Mucosa of stomach (tissue), 1 donor: ENCODE data around the gene PACS1.
"Not testable (repeated sequence)": the region's sequence is repeated elsewhere in the genome, so short reads cannot be mapped to it uniquely, and the experiment has no call there.

Experiments used
- H3K27me3 ChIP-seq: one replicate; pipeline ENCODE4 v1.7.0; 2013; ENCODE audit warnings: mild to moderate bottlenecking, low read length; ENCODE audit not compliant: control insufficient read depth, insufficient read depth
- H3K36me3 ChIP-seq: one replicate; pipeline ENCODE4 v1.7.0; 2013; ENCODE audit warnings: low read length; ENCODE audit not compliant: control insufficient read depth, insufficient read depth
- H3K4me1 ChIP-seq: one replicate; pipeline ENCODE4 v1.7.0; 2013; ENCODE audit warnings: mild to moderate bottlenecking, low read length; ENCODE audit not compliant: control insufficient read depth, insufficient read depth
- H3K4me3 ChIP-seq: one replicate; pipeline ENCODE4 v1.7.0; 2013; ENCODE audit warnings: low read length
- H3K9ac ChIP-seq: one replicate; pipeline ENCODE4 v1.7.0; 2013; ENCODE audit warnings: mild to moderate bottlenecking, low read length, moderate library complexity
- H3K9me3 ChIP-seq: one replicate; pipeline ENCODE4 v1.7.0; 2013; ENCODE audit warnings: mild to moderate bottlenecking, low read length, moderate library complexity; ENCODE audit not compliant: control insufficient read depth
- donor health status: Pancreatic carcinoma.

Gene PACS1

DNA sequence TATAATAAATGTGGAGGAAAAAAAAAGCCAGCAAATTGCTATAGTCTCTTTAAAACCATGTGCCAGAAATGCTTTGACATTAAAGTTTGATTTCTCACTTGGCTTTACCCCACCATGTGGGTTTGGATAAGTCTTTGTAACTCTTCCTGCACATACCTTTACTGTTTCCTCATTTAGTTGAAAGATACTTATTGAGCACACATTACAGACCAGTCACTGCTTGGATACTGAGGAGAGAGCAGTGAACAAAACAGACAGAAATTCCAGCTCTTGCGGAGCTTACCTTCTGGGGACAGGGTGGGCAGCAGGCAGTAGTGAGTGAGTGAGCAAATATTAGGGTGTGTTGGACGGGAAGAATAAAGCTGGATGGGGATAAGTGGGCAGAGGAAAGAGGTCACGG lies 13.7 kb downstream of the PACS1 start:
- Histone ChIP-seq H3K9ac (no peak overlapping the region), H3K9me3 (no peaks in the 10 kb centered on the region), H3K36me3 (no peaks in the 10 kb centered on the region), H3K4me1 (peaks cover 37% of the 10 kb centered on the region), H3K27me3 (no peaks in the 10 kb centered on the region), H3K4me3 (no peak overlapping the region)

DNA sequence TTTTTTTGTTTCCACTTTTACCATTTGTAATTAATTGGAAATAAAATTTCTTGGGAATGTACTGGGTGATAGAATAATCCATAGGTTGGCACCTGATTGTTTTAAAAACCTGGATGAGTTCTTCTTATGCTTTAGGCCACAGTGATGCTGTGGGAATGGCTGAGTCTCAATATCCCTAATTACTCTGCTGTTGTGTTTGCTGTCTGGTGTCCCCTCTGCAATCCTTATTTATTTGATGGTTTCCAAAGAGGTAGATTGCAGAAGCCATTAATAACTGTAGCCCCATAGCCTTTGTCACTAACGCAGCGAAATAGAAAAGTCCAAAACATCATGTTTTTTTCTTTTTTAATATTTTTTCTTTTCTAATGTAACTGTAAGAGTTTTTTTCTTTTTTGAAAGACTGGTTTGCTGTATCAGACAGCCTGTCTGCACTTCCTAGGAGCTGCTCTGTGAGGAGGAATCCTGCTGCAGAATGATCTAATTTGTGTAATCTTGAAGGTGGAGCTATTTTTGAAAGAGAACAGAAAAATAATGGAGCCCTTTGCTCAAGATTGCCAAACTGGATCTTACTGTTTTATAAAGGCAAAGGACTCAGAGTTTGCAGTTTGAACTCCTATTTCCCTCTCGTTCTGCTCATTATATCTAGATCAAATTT lies 14.9 kb downstream of the PACS1 start:
- Histone ChIP-seq H3K9me3 (no peaks in the 10 kb centered on the region), H3K36me3 (no peaks in the 10 kb centered on the region), H3K4me3 (no peak overlapping the region), H3K9ac (no peak overlapping the region), H3K27me3 (no peaks in the 10 kb centered on the region), H3K4me1 (peaks cover 31% of the 10 kb centered on the region)

DNA sequence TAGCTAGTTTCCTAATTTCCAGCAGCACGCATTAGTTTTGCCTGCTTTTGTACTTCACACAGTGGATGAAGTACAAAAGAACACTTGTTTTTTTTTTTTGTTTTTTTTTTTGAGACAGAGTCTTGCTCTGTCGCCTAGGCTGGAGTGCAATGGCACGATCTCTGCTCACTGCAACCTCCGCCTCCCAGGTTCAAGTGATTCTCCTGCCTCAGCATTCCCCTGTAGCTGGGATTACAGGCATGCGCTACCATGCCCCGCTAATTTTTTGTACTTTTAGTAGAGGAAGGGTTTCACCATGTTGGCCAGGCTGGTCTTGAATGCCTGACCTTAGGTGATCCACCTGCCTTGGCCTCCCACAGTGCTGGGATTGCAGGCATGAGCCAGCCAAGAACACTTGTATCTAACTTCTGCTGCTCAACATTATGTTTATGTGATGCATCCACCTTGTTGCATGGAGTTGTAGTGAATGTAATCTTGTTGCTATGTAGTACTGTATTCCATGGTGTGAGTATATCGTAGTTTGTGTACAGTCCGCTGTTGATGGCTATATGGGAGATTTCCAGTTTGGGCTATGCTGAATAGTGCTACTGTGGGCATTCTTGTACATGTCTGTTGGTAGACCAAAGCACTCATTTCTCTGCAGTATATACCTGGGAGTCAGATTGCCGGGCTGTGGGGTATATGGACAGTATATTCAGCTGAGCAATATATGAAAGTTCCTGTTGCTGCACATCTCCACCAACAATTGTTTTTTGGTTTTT lies 17.3 kb downstream of the PACS1 start:
- no peak overlapping the region for H3K9ac ChIP-seq
- H3K4me1 ChIP-seq: peaks cover 13% of the 10 kb centered on the region
- H3K4me3 ChIP-seq: no peak overlapping the region
- no peaks in the 10 kb centered on the region for H3K36me3 ChIP-seq
- H3K9me3 ChIP-seq: no peaks in the 10 kb centered on the region
- H3K27me3 ChIP-seq: no peaks in the 10 kb centered on the region

DNA sequence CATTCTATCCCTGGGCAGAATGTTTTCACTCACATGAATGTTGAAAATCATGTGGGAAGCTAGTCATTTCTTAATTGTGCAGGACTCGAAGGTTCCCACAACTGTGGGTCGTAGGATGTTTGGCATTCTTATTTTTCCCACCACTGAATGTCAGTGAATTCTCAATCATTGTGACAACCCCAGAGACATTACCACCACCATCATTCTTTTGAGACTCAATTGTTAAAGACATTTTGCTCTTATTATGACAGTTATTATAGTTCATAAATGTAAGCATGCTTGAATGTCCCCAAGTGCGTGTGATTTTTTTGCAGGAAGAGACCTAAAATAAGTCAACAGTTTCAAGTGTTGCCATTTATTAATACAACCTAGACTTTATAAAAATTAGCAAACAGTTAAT lies 19.0 kb downstream of the PACS1 start:
- Histone ChIP-seq H3K27me3 (no peaks in the 10 kb centered on the region), H3K4me3 (no peak overlapping the region), H3K36me3 (no peaks in the 10 kb centered on the region), H3K9me3 (no peaks in the 10 kb centered on the region), H3K9ac (no peak overlapping the region), H3K4me1 (peaks cover 4% of the 10 kb centered on the region)

DNA sequence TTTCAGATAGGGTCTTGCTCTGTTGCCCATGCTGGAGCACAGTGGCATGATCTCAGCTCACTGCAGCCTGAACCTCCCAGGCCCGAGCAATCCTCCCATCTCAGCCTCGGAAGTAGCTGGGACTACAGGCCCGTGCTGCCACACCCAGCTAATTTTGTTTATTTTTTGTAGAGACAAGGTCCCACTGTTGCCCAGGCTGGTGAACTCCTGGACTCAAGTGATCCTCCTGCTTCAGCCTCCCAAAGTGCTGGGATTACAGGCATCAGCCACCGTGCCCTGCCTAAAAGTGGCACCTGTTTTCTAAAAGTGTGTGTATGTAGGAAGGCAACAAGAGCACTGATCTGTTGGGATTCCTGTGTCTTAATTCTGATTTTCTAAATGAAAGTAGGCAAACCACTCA lies 20.2 kb downstream of the PACS1 start:
- no peak overlapping the region for H3K9ac ChIP-seq
- H3K36me3 ChIP-seq: no peaks in the 10 kb centered on the region
- no peaks in the 10 kb centered on the region for H3K27me3 ChIP-seq
- no peaks in the 10 kb centered on the region for H3K9me3 ChIP-seq
- no peaks in the 10 kb centered on the region for H3K4me1 ChIP-seq
- no peak overlapping the region for H3K4me3 ChIP-seq

DNA sequence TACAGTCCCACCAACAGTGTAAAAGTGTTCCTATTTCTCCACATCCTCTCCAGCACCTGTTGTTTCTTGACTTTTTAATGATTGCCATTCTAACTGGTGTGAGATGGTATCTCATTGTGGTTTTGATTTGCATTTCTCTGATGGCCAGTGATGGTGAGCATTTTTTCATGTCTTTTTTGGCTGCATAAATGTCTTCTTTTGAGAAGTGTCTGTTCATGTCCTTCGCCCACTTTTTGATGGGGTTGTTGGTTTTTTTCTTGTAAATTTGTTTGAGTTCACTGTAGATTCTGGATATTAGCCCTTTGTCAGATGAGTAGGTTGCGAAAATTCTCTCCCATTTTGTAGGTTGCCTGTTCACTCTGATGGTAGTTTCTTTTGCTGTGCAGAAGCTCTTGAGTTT lies 22.1 kb downstream of the PACS1 start:
- H3K4me1 ChIP-seq, H3K36me3 ChIP-seq, H3K9me3 ChIP-seq, H3K27me3 ChIP-seq, H3K9ac ChIP-seq, H3K4me3 ChIP-seq: not testable (repeated sequence)

DNA sequence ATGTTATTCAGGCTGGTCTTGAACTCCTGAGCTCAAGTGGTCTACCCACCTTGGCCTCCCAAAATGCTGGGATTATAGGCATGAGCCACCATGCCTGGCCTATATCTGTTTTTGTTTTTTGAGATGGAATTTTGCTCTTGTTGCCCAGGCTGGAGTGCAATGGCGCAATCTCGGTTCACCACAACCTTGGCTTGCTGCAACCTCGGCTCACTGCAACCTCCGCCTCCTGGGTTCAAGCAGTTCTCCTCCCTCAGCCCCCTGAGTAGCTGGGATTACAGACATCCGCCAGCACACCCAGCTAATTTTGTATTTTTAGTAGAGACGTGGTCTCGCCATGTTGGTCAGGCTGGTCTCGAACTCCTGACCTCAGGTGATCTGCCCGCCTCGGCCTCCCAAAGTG lies 29.7 kb downstream of the PACS1 start:
- H3K27me3 ChIP-seq, H3K9me3 ChIP-seq, H3K9ac ChIP-seq, H3K36me3 ChIP-seq, H3K4me3 ChIP-seq: not testable (repeated sequence)
- peaks cover 16% of the 10 kb centered on the region for H3K4me1 ChIP-seq

DNA sequence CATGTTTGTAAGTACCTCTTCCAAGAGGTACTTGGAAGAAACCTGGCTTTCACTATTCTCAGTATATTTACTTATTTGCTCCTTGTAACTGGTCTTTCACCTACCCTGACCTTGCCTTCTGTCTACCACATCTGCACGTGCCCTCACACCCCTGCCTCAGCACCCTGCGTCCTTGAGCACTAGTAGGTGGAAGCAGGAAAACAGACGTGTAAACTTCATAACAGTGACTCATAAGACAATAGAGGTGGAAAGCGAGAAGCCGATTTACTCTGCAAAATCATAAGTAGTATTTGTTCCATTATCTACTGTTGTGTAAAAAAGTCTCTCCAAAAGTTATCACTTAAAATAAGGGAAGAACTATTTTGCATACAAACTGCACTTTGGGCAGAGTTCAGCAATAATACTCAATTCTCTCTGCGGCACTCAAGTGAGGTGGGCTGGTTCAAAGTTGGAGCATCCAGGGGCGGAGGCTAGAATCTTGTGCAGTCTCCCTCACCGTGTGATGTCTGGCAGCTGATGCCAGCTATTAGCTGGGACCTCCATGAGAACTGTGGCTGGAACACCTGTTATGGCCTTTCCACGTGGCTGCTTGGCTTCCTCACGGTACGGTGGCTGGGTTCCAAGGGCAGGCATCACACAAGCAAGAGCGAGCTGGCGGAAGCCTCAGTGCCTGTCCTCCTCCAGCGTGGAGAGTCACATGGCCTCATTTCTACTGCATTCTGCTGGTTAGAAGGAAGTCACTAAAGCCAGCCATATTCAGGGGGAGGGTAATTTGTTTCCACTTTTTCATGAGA lies 30.4 kb downstream of the PACS1 start:
- Histone ChIP-seq H3K9me3 (no peaks in the 10 kb centered on the region), H3K27me3 (no peaks in the 10 kb centered on the region), H3K4me3 (no peak overlapping the region), H3K36me3 (no peaks in the 10 kb centered on the region), H3K9ac (no peak overlapping the region), H3K4me1 (peaks cover 16% of the 10 kb centered on the region)

DNA sequence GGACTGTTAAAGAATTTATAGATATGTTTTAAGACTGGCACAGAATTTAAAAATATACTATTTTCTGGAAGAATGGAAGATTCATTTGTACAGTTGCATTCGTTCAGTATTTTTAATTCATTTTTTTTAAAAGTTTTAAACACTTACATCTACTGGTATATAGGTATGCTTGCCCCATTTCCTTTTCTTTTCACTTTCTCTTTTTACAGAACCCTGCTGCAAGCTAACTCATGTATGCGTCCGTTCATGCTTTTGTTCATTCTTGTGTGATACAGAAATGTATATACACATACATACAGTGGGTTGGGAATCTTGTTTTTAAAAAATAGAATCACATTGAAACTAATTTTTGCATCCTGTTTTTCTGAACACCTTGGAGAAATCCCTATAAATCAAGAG lies 31.0 kb downstream of the PACS1 start:
- Histone ChIP-seq H3K36me3 (no peaks in the 10 kb centered on the region), H3K9me3 (no peaks in the 10 kb centered on the region), H3K4me1 (peaks cover 16% of the 10 kb centered on the region), H3K27me3 (no peaks in the 10 kb centered on the region), H3K4me3 (no peak overlapping the region), H3K9ac (no peak overlapping the region)

DNA sequence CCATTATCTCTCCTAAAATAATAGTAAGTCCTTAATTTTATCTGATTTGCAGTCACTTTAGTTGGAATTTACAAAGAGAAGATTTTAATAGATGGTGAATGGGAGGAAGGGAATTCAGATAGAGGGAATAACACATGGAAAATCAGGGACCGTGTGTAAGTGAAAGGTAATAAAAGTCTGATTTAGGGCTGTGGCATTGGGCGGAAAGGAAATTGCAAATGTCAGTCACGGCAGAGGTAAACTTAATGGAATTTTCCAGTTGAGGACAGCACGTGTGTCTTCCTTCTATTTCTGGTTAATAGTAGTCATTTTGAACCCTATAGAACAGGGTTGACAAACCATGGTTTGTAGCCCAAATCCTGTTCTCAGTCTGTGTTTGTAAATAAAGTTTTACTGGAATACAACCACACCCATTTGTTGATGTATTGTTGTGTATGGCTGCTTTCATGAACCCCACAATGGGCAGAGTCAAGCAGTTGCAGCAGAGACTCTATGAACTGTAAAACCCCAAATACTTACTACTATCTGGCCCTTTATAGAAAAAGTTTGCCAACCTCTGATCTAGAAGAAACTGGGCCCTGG lies 34.1 kb downstream of the PACS1 start:
- no peaks in the 10 kb centered on the region for H3K36me3 ChIP-seq
- peaks cover 23% of the 10 kb centered on the region for H3K4me1 ChIP-seq
- H3K9me3 ChIP-seq: no peaks in the 10 kb centered on the region
- H3K9ac ChIP-seq: no peak overlapping the region
- H3K27me3 ChIP-seq: no peaks in the 10 kb centered on the region
- H3K4me3 ChIP-seq: no peak overlapping the region

DNA sequence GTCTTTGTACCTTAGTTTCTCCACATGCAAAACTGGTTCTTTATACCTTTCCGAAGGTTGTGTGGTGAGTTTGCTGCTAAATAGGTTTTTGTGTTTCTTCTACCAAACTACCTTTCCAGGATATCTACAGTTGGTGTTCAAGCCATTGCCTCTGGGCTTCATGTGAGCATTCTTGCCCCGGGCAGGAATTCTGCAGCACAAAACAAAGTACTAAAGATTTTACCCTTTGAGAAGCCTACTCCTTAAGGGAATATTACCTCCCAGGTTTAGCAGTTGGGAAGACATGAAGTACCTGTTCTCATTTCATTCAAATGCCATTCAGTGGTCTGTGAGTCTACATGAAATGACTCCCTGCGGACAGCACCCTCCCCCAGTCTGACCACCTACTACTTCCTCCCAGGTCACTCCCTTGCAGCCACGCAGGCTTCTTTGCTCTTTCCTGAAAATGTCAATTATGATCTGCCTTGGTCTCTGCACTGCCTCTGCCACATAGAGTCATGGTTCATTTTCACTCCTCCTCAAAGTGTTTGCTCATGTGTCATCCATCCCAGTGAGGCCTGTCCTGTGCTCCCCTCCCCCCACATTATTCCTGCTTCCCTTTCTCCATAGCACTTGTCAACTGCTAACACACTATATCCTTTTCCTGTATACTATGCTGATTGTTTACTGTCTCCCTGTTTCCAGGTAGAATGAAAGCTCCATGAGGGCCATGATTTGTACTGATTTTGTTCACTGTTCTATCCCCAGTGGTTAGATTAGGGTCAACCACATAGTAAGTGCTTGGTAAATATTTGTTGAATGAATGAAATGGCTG lies 36.9 kb downstream of the PACS1 start:
- H3K4me3 ChIP-seq: no peak overlapping the region
- no peaks in the 10 kb centered on the region for H3K27me3 ChIP-seq
- H3K9ac ChIP-seq: no peak overlapping the region
- H3K9me3 ChIP-seq: no peaks in the 10 kb centered on the region
- H3K4me1 ChIP-seq: peaks cover 7% of the 10 kb centered on the region
- H3K36me3 ChIP-seq: no peaks in the 10 kb centered on the region
